Lower leg skin (tissue), 3 donors: ENCODE results near the gene A2ML1.

ENCODE experiments used
- POLR2A ChIP-seq, 2 donors: fragments of 450-650 bp; IDR thresholded peaks; one replicate each; pipeline ENCODE4 v1.6.1; 2016 to 2017; ENCODE audit warnings: antibody characterized with exemption in 2 of 2, mild to moderate bottlenecking in 1 of 2, moderate library complexity in 1 of 2
- TF ChIP-seq, protein P1 (sequence below), 3 donors: fragments of 450-650 bp; IDR thresholded peaks; one replicate each; pipeline ENCODE4 v1.5.1; 2016; ENCODE audit warnings: antibody characterized with exemption in 3 of 3, mild to moderate bottlenecking in 3 of 3, moderate library complexity in 2 of 3

- TF ChIP-seq POLR2A (IDR thresholded peaks at IDR 0.05): no peak
- TF ChIP-seq, protein P1, sequence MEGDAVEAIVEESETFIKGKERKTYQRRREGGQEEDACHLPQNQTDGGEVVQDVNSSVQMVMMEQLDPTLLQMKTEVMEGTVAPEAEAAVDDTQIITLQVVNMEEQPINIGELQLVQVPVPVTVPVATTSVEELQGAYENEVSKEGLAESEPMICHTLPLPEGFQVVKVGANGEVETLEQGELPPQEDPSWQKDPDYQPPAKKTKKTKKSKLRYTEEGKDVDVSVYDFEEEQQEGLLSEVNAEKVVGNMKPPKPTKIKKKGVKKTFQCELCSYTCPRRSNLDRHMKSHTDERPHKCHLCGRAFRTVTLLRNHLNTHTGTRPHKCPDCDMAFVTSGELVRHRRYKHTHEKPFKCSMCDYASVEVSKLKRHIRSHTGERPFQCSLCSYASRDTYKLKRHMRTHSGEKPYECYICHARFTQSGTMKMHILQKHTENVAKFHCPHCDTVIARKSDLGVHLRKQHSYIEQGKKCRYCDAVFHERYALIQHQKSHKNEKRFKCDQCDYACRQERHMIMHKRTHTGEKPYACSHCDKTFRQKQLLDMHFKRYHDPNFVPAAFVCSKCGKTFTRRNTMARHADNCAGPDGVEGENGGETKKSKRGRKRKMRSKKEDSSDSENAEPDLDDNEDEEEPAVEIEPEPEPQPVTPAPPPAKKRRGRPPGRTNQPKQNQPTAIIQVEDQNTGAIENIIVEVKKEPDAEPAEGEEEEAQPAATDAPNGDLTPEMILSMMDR (IDR thresholded peaks at IDR 0.05): no peak
Measured at GRCh38 chr12:8917751-8918150, 95.3 kb downstream of the A2ML1 start.
